Hepatocyte (in vitro differentiated cells): ENCODE results near the gene PCDHA7. TPM values are rescaled to one million over a fixed set of nuclear protein-coding genes. Genes with fewer than 3 reads are reported as not detected.
"Not testable (repeated sequence)": the region's sequence is repeated elsewhere in the genome, so short reads cannot be mapped to it uniquely, and the experiment has no call there.

ENCODE experiments used
- DNase-seq: peaks from one replicate; pipeline ENCODE4 v3.0.0-alpha.2; 2016; ENCODE audit warnings: low spot score
- H2AFZ ChIP-seq: fragments of 200-600 bp; sonication (generic); 2 replicates; pipeline ENCODE4 v1.6.0; 2016; ENCODE audit warnings: antibody characterized with exemption, mild to moderate bottlenecking
- H3K27ac ChIP-seq: fragments of 200-600 bp; sonication (generic); 2 replicates; pipeline ENCODE4 v1.5.1; 2016; ENCODE audit warnings: mild to moderate bottlenecking
- H3K27me3 ChIP-seq: fragments of 200-600 bp; sonication (generic); 2 replicates; pipeline ENCODE4 v1.6.1; 2016
- H3K36me3 ChIP-seq: fragments of 200-600 bp; sonication (generic); replicated peaks from 2 replicates; pipeline ENCODE4 v1.5.1; 2016; ENCODE audit warnings: low read depth; ENCODE audit not compliant: insufficient read depth
- H3K4me1 ChIP-seq: fragments of 200-600 bp; sonication (generic); 2 replicates; pipeline ENCODE4 v1.5.1; 2016; ENCODE audit warnings: mild to moderate bottlenecking, moderate library complexity; ENCODE audit not compliant: insufficient read depth
- H3K4me2 ChIP-seq: fragments of 200-600 bp; sonication (generic); 2 replicates; pipeline ENCODE4 v1.6.0; 2016
- H3K4me3 ChIP-seq: fragments of 200-600 bp; sonication (generic); 2 replicates; pipeline ENCODE4 v1.5.1; 2016; ENCODE audit warnings: mild to moderate bottlenecking
- H3K79me2 ChIP-seq: fragments of 200-600 bp; sonication (generic); 2 replicates; pipeline ENCODE4 v1.6.0; 2017; ENCODE audit warnings: mild to moderate bottlenecking
- H3K9me2 ChIP-seq: fragments of 200-600 bp; sonication (generic); replicated peaks from 2 replicates; pipeline ENCODE4 v1.6.0; 2017; ENCODE audit warnings: mild to moderate bottlenecking; ENCODE audit not compliant: insufficient read depth
- H3K9me3 ChIP-seq: fragments of 200-600 bp; sonication (generic); 2 replicates; pipeline ENCODE4 v1.5.1; 2016; ENCODE audit warnings: low read depth, mild to moderate bottlenecking
- H4K20me1 ChIP-seq: fragments of 200-600 bp; sonication (generic); 2 replicates; pipeline ENCODE4 v1.6.0; 2016; ENCODE audit warnings: mild to moderate bottlenecking; ENCODE audit not compliant: insufficient read depth, poor library complexity, severe bottlenecking
- EZH2 ChIP-seq: fragments of 200-600 bp; sonication (generic); IDR thresholded peaks from 2 replicates; pipeline ENCODE4 v1.6.1; 2016; ENCODE audit warnings: antibody characterized with exemption, mild to moderate bottlenecking, borderline replicate concordance
- EZH2phosphoT487 ChIP-seq: fragments of 200-600 bp; sonication (generic); IDR thresholded peaks from one replicate; pipeline ENCODE4 v1.6.1; 2018; ENCODE audit warnings: antibody characterized with exemption, mild to moderate bottlenecking, low read depth, moderate library complexity; ENCODE audit not compliant: unreplicated experiment, severe bottlenecking
- WGBS: methylation state at CpG from one replicate; pipeline ENCODE4 v1.1.6; 2016; ENCODE audit warnings: low lambda C conversion rate; ENCODE audit errors: missing lambda C conversion rate; 5-methylcytosine and 5-hydroxymethylcytosine counted together
- polyA plus RNA-seq: library from polyadenylated mRNA; unstranded; fragments of >200 nt; fragmentation: Nextera tagmentation; extraction: Ambion mirVana; gene quantifications from 2 replicates; pipeline ENCODE4 v1.2.1, GENCODE V29; 2016
- total RNA-seq: library from RNA; depleted of rRNA; stranded (reverse); fragments of >200 nt; gene quantifications from 2 replicates; pipeline ENCODE4 v1.2.3, GENCODE V29; 2014
- TF ChIP-seq, protein P1 (sequence below): fragments of 200-600 bp; sonication (generic); IDR thresholded peaks from 2 replicates; pipeline ENCODE4 v1.5.1; 2016; ENCODE audit warnings: antibody characterized with exemption, mild to moderate bottlenecking; ENCODE audit not compliant: poor library complexity

The PCDHA7 gene
- total and polyA plus RNA-seq, 2 experiments from 2014 or later = 0.11 to 1.7 TPM

DNA sequence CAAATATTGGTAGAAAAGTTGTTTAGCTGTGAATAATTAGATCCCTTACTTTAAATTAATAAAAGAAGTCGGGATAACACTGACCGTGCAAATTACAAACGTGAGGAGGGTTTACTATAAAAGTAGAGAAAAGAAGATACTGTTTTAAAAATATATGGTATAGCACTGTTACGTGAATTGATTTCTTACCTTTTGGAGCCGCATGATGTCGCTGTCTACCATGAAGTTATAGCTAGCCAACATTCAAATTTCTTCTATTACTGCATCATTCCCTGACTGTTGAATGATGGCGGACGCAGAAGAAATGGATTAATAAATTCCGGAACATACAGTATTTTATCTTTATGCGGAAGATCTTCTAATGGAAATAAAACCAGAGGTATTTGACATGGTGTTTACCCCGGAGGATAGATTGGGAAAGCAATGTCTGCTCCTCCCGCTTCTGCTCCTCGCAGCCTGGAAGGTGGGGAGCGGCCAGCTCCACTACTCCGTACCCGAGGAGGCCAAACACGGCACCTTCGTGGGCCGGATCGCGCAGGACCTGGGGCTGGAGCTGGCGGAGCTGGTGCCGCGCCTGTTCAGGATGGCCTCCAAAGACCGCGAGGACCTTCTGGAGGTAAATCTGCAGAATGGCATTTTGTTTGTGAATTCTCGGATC is 6.2 kb upstream of the PCDHA7 start, which contains the start of gene PCDHA6:
Gene PCDHA6, plus strand, starts transcription at position 257 of the 658 bp plus-strand sequence. Its CDS starts 132 bp downstream, at position 389.
- TF ChIP-seq, protein P1, sequence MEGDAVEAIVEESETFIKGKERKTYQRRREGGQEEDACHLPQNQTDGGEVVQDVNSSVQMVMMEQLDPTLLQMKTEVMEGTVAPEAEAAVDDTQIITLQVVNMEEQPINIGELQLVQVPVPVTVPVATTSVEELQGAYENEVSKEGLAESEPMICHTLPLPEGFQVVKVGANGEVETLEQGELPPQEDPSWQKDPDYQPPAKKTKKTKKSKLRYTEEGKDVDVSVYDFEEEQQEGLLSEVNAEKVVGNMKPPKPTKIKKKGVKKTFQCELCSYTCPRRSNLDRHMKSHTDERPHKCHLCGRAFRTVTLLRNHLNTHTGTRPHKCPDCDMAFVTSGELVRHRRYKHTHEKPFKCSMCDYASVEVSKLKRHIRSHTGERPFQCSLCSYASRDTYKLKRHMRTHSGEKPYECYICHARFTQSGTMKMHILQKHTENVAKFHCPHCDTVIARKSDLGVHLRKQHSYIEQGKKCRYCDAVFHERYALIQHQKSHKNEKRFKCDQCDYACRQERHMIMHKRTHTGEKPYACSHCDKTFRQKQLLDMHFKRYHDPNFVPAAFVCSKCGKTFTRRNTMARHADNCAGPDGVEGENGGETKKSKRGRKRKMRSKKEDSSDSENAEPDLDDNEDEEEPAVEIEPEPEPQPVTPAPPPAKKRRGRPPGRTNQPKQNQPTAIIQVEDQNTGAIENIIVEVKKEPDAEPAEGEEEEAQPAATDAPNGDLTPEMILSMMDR = no peak
- TF ChIP-seq EZH2 (no peak), EZH2phosphoT487 (no peak)
- Histone ChIP-seq H3K27ac (no peak within 1 kb of the TSS), H4K20me1 (no peaks in the 10 kb centered on the region), H2AFZ (no peak within 1 kb of the TSS), H3K36me3 (peaks cover 4% of the 10 kb centered on the region), H3K4me3 (no peak within 1 kb of the TSS), H3K79me2 (no peaks in the 10 kb centered on the region), H3K4me1 (no peaks in the 10 kb centered on the region), H3K9me2 (no peaks in the 10 kb centered on the region), H3K9me3 (peaks cover 43% of the 10 kb centered on the region), H3K27me3 (no peaks in the 10 kb centered on the region), H3K4me2 (no peak within 1 kb of the TSS)
- no peak for DNase-seq
- WGBS = 97% methylated on average over 27 of the region's 27 CpGs

- no peak overlapping the region for H3K4me3 ChIP-seq
- H3K27ac ChIP-seq = no peak overlapping the region
- no peaks in the 10 kb centered on the region for H3K9me2 ChIP-seq
- H3K4me2 ChIP-seq = no peak overlapping the region
- no peaks in the 10 kb centered on the region for H4K20me1 ChIP-seq
- WGBS = 95% methylated on average over 18 of the region's 18 CpGs
- no peaks in the 10 kb centered on the region for H3K27me3 ChIP-seq
- H3K9me3 ChIP-seq = peaks cover 47% of the 10 kb centered on the region
- peaks cover 5% of the 10 kb centered on the region for H3K36me3 ChIP-seq
- DNase-seq = no peak
- no peak for TF ChIP-seq EZH2
- TF ChIP-seq, protein P1 = no peak
- no peak for TF ChIP-seq EZH2phosphoT487
- no peaks in the 10 kb centered on the region for H3K79me2 ChIP-seq
- H3K4me1 ChIP-seq = no peaks in the 10 kb centered on the region
- H2AFZ ChIP-seq = no peak overlapping the region
Observed at GRCh38 chr5:140828362-140828737, 5.7 kb upstream of the PCDHA7 start.

DNA sequence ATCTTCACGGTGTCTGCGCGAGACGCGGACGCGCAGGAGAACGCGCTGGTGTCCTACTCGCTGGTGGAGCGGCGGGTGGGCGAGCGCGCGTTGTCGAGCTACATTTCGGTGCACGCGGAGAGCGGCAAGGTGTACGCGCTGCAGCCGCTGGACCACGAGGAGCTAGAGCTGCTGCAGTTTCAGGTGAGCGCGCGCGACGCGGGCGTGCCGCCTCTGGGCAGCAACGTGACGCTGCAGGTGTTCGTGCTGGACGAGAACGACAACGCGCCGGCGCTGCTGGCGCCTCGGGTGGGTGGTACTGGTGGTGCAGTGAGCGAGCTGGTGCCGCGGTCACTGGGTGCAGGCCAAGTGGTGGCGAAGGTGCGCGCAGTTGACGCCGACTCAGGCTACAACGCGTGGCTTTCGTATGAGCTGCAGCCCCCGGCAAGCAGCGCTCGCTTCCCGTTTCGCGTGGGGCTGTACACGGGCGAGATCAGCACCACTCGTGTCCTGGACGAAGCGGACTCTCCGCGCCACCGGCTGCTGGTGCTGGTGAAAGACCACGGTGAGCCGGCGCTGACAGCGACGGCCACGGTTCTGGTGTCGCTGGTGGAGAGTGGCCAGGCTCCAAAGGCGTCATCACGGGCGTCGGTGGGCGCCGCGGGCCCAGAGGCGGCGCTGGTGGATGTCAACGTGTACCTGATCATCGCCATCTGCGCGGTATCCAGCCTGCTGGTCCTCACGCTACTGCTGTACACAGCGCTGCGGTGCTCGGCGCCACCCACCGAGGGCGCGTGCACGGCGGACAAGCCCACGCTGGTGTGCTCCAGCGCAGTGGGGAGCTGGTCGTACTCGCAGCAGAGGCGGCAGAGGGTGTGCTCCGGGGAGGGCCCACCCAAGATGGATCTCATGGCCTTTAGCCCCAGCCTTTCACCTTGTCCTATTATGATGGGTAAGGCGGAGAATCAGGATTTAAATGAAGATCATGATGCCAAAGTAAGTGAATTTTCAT is 4.3 kb upstream of the PCDHA7 start:
- WGBS = over 99% methylated on average over 91 of the region's 106 CpGs
- H3K36me3 ChIP-seq, H3K4me1 ChIP-seq, H3K27me3 ChIP-seq, H4K20me1 ChIP-seq, DNase-seq, H3K4me2 ChIP-seq, H2AFZ ChIP-seq, H3K9me2 ChIP-seq, H3K79me2 ChIP-seq, H3K27ac ChIP-seq, H3K4me3 ChIP-seq: not testable (repeated sequence)
- peaks cover 47% of the 10 kb centered on the region for H3K9me3 ChIP-seq

- not testable (repeated sequence) for H3K4me3 ChIP-seq, H3K4me2 ChIP-seq, H3K79me2 ChIP-seq, H4K20me1 ChIP-seq, DNase-seq, H3K27me3 ChIP-seq, H3K9me2 ChIP-seq, H2AFZ ChIP-seq, H3K36me3 ChIP-seq, H3K27ac ChIP-seq, H3K4me1 ChIP-seq
- peaks cover 29% of the 10 kb centered on the region for H3K9me3 ChIP-seq
- 92% methylated on average over 28 of the region's 38 CpGs for WGBS
Observed at GRCh38 chr5:140834439-140835008, 455 bp downstream of the PCDHA7 start.
